NCI-H2227 (cell line): ENCODE results near the gene BLOC1S1.

Experiments used
- DNase-seq: peaks from one replicate; lab custom pipeline; 2025; ENCODE audit not compliant: unreplicated experiment; lab: John Stamatoyannopoulos, UW

The BLOC1S1 gene

GRCh38 chr12:55715833-55716581 lies at the start of gene BLOC1S1:
TSS of gene BLOC1S1 (plus strand) at chr12:55716046. CDS start at chr12:55716052, 6 bp downstream.
- DNase-seq: peak; percentile 97

- DNase-seq: no peak
Observed at GRCh38 chr12:55666508-55666907, 49.3 kb upstream of the BLOC1S1 start.

- DNase-seq: no peak
Observed at GRCh38 chr12:55670276-55670675, 45.6 kb upstream of the BLOC1S1 start.

- no peak for DNase-seq
Observed at GRCh38 chr12:55671746-55672145, 44.1 kb upstream of the BLOC1S1 start.

- DNase-seq: no peak
Observed at GRCh38 chr12:55673638-55674037, 42.2 kb upstream of the BLOC1S1 start.

GRCh38 chr12:55675666-55676065 lies 40.2 kb upstream of the BLOC1S1 start:
- no peak for DNase-seq

GRCh38 chr12:55676707-55677106 lies 39.1 kb upstream of the BLOC1S1 start:
- DNase-seq: no peak

GRCh38 chr12:55679691-55680090 lies 36.2 kb upstream of the BLOC1S1 start:
- DNase-seq: no peak

GRCh38 chr12:55681142-55682077 lies 34.4 kb upstream of the BLOC1S1 start:
- DNase-seq: peak; percentile 39

GRCh38 chr12:55682087-55682796 lies 33.6 kb upstream of the BLOC1S1 start:
- DNase-seq: no peak

GRCh38 chr12:55683676-55684075 lies 32.2 kb upstream of the BLOC1S1 start:
- DNase-seq: no peak

- DNase-seq: no peak
Observed at GRCh38 chr12:55684761-55685370, 31.0 kb upstream of the BLOC1S1 start.

- DNase-seq: no peak
Observed at GRCh38 chr12:55685671-55686070, 30.2 kb upstream of the BLOC1S1 start.

GRCh38 chr12:55686366-55687010 lies 29.4 kb upstream of the BLOC1S1 start:
- DNase-seq: no peak

- no peak for DNase-seq
Observed at GRCh38 chr12:55687746-55688145, 28.1 kb upstream of the BLOC1S1 start.

- no peak for DNase-seq
Observed at GRCh38 chr12:55688716-55689655, 26.9 kb upstream of the BLOC1S1 start.

GRCh38 chr12:55692631-55693322 lies 23.1 kb upstream of the BLOC1S1 start:
- no peak for DNase-seq

GRCh38 chr12:55693323-55694187 lies 22.3 kb upstream of the BLOC1S1 start:
- DNase-seq: no peak
